ENCODE results near the gene CCDC116.
"Not testable (repeated sequence)": the region's sequence is repeated elsewhere in the genome, so short reads cannot be mapped to it uniquely, and the experiment has no call there.

Gene CCDC116

DNA sequence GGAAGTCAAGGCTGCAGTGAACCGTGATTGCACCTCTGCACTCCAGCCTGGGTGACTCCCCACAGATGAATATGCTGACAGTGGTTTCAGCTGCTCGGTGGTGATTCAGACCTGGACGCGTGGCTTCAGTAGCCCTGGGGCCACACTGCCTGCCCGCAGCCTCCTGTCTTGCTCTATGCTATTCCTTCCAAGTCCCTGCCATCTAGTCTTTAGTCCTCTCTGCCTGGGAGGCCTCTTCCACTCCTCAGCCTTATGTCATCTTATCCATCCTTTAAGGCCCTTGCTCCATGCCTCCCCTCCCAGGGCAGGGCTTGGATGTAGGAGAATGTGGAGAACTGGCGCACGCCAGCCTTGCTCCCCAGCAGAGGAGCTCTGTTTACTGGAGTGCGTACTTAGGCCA, 25.8 kb upstream of the CCDC116 start:
- no peak for DNase-seq (ENCODE audit: extremely low read depth in 1 of 2, low read depth in 1 of 2)

DNA sequence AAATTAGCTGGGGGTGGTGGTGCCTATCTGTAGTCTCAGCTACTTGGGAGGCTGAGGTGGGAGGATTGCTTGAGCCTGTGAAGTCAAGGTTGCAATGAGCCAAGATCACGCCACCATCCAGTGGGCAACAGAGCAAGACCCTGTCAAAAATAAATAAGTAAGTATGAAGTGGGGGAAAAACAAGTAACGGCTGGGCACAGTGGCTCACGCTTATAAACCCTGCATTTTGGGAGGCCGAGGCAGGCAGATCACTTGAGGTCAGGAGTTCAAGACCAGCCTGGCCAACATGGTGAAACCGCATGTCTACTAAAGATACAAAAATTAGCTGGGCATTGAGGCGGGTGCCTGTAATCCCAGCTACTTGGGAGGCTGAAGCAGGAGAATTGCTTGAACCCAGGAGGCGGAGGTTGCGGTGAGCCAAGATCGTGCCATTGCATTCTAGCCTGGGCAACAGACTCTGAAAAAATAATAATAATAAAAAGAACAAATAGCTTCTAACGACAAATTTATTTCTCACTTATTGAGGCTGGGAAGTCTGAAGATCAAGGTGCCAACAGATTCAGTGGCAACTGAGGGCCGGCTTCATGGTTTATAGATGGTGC, 22.9 kb upstream of the CCDC116 start:
- DNase-seq (ENCODE audit: extremely low read depth in 1 of 2, low read depth in 1 of 2): not testable (repeated sequence)

DNA sequence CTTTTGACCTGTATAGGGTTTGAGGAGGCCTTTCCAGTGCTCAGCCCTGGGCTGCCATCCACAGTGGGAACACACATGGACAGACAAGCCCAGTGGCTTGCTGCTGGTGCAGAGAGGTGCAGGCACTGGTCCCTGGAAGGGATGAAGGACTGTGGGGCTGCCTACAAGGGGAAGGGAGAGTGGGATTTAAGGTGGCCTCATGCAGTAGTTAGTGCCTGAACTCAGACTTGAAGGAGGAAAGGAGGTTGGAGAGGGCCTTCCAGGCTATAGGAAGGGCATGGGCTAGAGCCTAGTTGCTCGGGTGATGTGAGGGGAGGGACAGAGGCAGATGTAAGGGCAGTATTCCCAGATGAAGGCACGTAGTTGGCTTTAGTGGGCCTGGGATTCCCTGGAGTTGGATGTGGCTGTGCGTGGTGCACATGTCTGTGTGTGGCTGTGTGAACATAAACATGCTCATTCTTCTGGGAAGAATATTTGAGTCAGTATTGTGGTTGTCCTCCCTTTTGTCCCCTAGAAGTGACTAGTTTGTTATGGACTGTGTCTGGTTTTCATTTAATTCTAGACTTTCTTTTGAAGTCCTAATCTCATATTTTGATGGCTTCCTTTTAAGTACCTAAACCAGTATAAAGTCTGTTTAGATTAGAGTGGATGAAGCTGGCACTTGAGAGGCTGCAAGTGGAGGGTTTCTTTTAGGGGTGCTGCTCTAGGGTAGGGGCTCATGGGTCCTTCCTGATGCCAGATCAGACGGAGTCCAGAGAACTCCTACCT, 21.2 kb upstream of the CCDC116 start:
- no peak for DNase-seq (ENCODE audit: extremely low read depth in 1 of 2, low read depth in 1 of 2)

DNA sequence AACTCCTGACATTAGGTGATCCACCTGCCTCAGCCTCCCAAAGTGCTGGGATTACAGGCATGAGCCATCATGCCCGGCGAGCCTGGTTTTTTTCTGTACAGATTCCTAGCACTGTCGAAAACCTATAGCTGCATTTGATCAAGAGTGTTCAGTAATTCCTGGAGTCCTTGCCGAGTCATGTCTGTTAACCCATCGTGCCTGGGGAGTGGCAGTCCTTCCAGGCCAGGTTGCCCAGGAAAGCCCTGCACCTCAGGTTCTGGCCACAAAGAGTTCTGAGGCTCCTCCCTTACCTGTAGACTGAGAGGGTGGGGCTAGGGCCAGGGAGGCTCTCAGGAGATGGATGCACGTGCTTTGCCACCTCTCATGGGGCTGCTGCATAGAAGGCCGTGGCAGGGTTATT, 19.7 kb upstream of the CCDC116 start:
- DNase-seq (ENCODE audit: extremely low read depth in 1 of 2, low read depth in 1 of 2): no peak

DNA sequence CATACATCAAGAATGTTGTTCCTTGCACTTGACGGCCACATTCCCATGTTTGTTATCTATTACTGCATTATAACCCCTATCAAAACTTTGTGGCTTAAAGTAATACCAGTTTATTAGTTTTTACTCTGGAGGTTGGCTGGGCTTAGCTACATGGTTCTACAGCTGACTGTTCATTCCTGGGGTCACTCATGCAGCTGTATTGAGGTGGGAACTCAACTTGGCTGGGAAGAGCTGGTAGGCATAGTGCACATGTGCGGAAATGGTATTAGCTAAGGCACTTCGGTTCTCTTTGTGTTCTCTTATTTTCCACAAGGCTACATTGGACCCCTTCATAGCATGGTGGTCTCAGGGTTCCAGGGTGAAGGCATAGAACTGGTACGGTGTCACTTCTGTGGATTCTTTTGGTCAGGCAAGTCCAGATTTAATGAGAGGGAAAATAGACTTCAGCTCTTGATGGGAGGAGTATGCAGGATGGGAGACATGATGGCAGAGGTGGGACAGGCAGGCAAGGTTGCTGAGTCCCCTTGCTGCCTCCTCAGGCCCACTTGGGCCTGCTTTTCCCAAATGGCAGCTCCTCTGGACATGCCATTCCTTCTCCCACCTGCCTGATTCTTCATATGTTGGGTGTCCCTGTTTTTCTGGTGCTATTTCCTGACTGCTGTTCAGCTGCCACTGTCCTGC, 18.9 kb upstream of the CCDC116 start:
- no peak for DNase-seq (ENCODE audit: extremely low read depth in 1 of 2, low read depth in 1 of 2)

DNA sequence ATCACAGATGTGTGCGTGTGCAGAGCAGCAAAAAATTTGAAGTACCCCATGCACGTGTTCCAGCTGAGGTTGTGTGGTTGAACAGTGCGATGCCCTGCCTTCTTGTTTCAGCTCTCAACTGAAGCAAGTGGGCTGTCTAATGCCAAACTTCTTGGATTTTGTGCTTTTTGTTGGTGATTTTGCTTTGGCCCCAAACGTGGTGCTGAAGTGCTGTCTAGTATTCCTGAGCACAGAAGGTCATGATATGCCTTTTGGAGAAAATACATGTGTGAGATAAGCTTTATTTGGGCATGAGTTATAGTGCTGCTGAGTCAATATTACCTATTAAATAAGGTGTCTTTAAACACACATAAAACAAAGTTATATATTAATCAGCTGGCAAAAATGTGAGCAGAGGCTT, 16.8 kb upstream of the CCDC116 start:
- no peak for DNase-seq (ENCODE audit: extremely low read depth in 1 of 2, low read depth in 1 of 2)

DNA sequence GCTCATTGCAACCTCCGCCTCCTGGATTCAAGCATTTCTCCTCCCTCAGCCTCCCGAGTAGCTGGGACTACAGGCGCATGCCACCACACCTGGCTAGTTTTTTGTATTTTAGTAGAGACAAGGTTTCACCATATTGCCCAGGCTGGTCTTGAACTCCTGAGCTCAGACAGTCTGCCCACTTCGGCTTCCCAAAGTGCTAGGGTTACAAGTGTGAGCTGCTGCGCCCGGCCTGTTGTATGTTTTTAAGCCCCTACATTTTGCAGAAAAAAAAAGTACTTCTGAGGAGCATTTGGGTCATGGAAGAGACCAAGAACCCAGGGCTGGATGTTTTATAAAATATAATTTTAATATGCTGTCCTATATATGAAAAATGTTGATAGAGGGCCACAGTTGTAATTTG, 15.2 kb upstream of the CCDC116 start:
- DNase-seq (ENCODE audit: extremely low read depth in 1 of 2, low read depth in 1 of 2): not testable (repeated sequence)

DNA sequence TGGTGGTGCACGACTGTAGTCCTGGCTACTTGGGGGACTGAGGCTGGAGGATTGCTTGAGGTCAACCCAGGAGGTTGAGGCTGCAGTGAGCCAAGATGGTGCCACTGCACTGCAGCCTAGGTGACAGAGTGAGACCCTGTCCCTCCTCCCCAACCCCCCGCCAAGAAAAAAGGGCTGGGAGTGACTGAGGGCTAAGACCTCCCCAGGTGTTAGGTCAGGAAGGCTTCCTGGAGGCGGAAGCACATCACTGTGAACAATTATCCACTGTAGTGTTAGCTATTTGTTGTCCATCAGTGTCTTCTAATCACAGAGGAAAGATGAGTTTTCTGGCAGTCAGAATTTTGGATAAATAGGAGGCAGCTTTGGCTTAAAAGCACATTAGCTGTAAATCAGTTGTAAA, 11.5 kb upstream of the CCDC116 start:
- no peak for DNase-seq (ENCODE audit: extremely low read depth in 1 of 2, low read depth in 1 of 2)

DNA sequence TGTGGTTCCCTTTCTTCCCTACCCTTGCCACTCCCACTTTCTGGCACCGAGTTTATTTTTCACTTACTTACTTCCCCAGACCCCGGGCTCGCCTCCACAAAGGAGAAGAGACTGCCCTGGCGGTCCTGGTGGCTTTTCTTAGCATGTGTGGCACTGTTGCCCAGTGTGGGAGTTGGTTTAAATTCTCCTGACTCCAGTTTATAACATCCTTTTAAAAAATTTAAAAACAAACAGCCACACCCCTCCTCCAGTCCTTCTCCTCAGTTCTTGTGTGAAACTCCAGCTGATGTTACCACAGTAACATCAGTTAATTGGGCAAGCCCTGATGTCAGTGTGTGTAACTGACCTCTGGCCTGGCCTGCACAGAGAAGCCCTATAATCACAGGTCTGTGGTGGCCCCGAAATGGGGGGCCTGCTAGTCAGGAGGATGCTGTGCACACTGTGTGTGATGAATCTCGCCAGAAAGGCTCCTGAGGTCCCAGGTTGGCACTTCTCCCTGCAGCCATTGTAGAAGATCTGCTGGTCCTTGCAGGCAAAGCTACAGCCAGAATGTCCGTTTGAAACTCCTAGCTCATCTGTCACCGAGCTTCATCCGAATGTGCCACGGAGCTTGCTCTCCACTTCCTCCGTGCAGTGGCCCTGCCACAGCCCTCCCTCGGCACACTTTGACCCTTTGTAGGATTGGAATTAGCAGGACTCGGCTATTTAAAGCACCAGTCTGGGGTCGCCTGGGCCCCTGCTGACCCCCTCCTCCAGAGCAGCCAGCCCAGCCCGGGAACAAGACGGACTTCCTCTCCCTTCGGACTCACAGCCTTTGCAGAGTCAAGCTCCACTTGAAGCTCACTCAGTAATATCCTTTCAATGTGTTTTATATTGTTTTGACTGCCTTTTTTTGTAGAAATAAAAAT, 10.3 kb upstream of the CCDC116 start:
- no peak for DNase-seq (ENCODE audit: extremely low read depth in 1 of 2, low read depth in 1 of 2)

DNA sequence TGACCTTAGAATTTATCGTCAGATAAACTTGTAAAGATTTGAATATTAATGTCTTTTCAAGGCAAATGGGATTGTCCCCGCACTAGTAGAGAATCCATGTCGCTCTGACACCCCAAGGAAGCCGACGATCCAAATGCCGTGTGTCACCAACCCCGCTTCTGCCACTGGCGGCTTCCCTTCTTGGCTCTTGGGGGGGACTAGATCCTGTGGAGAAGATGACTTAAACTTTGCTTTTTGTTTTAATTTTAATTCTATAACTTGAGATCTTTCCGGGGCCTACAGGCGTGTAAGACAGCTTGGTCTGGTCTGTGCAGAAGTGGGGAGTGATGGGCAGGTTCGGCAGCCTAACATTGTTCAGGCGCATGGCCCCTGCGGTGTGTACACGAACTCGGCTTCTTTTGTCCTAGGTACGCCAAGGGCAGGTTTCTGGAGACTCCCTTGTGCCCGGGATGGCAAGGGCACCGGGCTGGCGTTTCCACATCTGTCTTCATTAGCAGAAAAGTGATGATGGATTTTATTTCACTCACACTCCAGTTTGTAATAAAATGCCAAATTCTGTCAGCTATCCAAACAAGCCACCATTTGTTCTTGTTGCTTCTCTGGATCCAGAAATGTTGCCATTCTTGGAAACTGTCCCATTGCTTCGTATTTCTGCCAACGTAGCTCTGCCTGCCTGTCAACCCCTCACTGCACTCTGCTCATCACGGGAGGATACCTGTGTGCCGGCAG, 9.5 kb upstream of the CCDC116 start:
- DNase-seq (ENCODE audit: extremely low read depth in 1 of 2, low read depth in 1 of 2): no peak

DNA sequence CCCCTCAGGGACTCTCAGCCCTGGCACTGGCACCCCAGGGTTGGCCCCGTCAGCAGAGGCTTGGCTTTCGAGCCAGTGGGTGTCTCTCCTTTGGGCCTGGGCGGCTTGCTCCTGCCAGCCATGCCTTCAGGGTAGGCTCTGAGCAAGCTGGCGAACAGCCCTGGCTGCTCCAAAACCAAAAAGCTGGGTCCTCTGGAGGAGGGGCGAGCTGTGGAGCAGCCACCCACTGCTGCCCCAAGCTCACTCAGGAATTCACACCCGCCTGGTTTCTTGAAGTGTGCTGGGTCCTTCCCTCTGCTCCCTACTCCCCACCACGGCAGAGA, 9.0 kb upstream of the CCDC116 start:
- DNase-seq (ENCODE audit: extremely low read depth in 1 of 2, low read depth in 1 of 2): no peak

DNA sequence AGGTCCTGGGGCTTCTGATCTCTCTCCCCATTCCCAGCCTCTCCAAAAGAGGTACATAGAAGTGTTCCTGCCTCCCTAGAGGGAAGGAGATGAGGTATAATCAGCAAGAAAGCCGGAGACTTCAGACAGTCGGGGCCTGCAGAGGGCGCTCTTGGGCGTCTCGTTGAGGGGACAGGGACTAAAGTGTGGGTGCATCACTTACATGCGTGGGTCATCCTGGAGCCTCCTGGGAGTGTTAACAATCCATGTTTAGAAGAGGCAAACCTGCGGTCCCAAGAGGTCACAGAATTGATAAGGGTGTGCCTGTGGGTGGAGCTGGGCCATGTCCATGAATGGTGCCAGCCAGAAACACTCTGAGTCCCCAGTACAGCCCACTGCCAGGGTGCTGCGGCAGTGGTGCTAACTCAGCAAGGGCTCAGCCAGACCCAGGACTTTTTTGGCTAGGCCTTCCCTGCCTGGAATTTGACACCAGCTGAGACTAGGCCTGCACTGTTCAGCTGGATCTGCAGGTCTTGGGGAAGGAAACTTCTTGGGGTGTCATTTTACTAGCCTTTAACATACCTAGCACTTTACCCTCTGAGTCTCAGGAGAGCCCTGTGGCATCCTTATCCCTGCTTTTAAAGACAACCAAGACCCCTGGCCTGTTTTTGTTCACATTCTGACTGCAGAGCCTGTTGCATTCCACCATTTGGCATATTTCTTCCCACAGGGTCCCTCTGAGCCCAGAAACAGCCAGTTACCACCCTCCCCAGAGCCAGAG, 8.3 kb upstream of the CCDC116 start:
- DNase-seq (ENCODE audit: extremely low read depth in 1 of 2, low read depth in 1 of 2): no peak

DNA sequence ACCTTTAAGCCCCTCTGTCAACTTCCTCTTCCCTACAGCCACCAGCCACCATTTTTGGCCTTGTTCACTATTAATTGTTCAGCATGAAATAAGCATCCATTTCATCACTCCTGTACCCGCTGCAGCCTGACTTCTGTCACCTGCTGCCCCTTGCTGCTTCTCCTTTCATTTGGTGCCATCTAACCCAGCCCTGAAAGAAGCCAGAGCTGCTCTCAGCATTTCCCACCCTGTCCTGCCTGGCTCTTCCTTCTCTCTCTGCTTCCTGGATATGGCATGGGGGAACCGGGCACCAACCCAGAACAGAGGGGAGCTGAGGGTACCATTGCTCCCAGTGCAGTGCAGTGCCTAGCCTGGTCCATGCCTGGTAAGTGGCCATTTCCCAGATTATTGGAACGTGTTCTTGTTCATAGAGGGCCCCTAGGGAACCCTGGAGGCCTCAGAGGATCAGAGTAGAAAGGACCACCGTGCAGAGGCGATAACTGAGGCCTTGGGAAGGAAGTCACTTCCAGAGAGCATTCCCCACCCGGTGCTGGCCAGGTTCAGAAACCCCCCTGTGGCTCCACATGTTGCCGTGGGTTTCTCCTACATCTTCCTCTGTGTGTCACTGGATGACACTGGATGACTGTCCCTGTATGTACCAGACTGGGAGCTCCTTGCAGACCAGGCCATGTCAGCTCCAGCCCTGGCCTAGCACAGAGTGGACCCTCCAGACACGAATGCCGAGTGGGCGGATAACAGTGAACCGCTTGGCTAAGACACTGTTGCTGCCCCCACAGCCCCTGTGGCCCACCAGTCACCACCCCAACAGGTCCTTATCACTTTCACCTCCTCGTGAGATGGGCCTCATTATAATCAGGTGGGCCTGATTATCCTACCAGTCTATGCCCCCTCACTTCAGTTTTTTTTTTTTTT, 7.4 kb upstream of the CCDC116 start:
- DNase-seq (ENCODE audit: extremely low read depth in 1 of 2, low read depth in 1 of 2): no peak

DNA sequence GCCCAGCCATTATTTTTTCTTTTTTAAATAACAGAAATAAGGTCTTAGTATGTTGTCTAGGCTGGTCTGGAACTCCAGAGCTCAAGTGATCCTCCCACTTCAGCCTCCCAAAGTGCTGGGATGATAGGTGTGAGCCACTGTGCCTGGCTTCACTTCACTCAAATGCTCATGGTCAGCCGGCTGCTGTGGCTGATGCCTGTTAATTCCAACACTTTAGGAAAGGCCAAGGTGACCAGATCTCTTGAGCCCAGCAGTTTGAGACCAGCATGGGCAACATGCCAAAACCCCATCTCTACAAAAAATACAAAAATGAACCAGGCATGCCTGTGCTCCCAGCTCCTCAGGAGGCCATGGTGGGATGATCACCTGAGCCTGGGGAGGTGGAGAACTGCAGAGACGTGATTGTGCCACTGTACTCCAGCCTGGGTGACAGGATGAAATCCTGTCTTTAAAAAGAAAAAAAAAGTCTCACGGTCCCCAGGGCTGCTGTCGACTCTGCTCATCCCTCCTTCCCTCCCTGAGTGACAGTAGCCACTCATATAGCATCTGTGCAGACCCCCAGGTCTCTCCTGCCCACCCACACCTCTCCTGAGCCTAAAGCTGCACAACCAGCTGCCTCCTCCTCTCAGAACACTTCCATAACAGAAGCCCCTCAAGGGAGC, 6.4 kb upstream of the CCDC116 start:
- DNase-seq (ENCODE audit: extremely low read depth in 1 of 2, low read depth in 1 of 2): no peak

DNA sequence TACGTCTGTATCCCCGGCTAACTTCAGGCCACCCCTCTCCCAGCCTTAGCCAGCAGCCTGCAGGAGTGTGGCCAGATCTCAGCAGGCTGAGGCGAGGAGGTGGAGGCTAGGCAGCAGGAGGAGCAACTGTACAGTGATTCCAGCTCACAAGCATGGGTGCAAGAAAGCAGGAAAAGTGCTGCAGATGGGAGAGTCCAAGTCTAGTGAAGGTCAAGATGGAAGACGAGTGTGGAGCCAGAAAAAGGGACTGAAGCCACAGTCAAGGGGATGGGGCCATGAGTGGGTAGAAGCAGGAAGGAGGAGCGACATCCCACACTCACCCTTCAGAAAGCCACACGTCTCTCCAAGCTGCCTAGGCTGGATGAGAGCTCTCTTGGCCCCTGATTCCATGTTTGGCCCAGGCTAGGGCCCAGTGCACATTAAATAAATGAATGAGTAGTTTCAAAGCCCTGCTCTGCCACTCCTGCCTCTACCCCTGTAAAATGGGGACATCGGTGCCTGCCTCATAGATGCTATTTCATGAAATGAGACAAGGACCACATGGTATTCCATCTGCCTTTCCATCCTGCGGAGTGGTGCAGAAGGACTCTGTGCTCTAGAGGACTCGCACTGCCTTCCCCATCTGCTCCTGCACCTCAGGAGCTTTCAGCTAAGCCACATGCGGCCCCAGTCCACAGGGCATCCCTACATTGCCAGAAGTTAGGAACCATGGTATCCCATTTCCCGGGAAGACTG, 5.7 kb upstream of the CCDC116 start:
- DNase-seq (ENCODE audit: extremely low read depth in 1 of 2, low read depth in 1 of 2): no peak

DNA sequence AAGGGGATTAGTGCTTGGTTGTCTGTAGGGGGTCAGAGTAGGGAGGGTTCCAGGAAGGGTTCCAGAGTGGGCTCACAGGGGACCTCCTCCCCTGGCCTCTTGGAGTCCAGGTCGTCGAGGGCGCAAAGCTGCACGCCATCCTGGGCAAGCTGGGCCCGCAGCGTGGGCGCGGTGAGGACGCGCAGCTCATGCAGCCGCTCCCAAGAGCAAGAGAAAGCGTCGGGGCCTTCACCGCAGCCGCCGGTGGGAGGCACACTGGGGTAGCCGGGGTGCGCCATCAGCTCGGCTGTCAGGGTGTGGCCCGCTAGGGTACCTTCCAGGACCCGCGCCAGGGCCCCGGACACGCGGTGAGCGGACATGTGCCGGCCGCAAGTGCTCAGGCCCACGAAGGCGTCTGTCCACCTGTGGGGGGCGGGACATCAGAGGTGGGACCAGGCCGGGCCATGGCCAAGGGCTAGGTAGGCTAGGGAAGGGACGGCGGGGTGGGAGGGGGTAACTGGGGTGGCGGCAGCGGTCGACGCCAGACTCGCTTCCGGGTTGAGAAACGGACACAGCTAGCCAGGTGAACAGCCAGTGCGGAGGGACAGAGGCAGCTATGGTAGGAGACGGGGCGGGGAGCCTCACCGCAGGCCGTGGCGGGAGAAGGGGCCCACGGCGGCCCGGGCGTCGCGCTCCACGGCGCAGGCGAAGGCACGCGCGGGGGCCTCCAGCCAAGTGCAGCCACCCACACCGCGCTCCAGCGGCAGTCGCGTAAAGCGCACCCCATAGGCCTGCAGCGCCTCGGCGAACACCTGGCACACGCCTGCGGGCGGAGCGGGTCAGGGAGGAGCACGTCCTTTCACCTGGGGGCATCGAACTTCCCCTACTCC, 3.9 kb upstream of the CCDC116 start:
- DNase-seq (ENCODE audit: extremely low read depth in 1 of 2, low read depth in 1 of 2): no peak

Measured in stimulated activated CD8-positive, alpha-beta memory T cell treated with anti-CD3 and anti-CD28 coated beads, Interleukin-7, amount 100 ng/mL, for 48 hours (primary cell).